Gastroesophageal sphincter (tissue), 4 donors: ENCODE measurements around the gene TMEM220. TPM values are rescaled to one million over a fixed set of nuclear protein-coding genes. Genes with fewer than 3 reads are reported as not detected.

Source experiments
- ATAC-seq: fragments of 150-250 bp; one replicate; pipeline ENCODE4 v1.9.1; 2016; ENCODE audit warnings: mild to moderate bottlenecking, moderate library complexity
- H3K27ac ChIP-seq, 4 donors: fragments of 200-600 bp; sonication (generic) in 3 of 4; 1 replicate in 3 of 4; 2 replicates in 1 of 4; pipeline ENCODE4 v1.5.1; 2016 to 2019
- H3K27me3 ChIP-seq: fragments of 200-600 bp; sonication (generic); one replicate; pipeline ENCODE4 v1.5.1; 2019
- H3K36me3 ChIP-seq, 2 donors: fragments of 200-600 bp; sonication (generic); one replicate each; pipeline ENCODE4 v1.5.1; 2019; ENCODE audit warnings: control low read depth in 1 of 2
- H3K4me1 ChIP-seq, 3 donors: fragments of 200-600 bp; sonication (generic); 1 replicate in 2 of 3; 2 replicates in 1 of 3; pipeline ENCODE4 v1.5.1; 2016 to 2019; ENCODE audit warnings: control low read depth in 2 of 3
- H3K4me3 ChIP-seq, 2 donors: fragments of 200-600 bp; sonication (generic); one replicate each; pipeline ENCODE4 v1.5.1; 2019; ENCODE audit warnings: mild to moderate bottlenecking in 1 of 2, moderate library complexity in 1 of 2
- H3K9me3 ChIP-seq, 3 donors: fragments of 200-600 bp; sonication (generic); one replicate each; pipeline ENCODE4 v1.5.1; 2017 to 2019; ENCODE audit warnings: control low read depth in 2 of 3
- EP300 ChIP-seq: sonication (generic); formaldehyde crosslinking; IDR thresholded peaks from one replicate; pipeline ENCODE4 v1.6.1; 2017; ENCODE audit warnings: antibody characterized with exemption, mild to moderate bottlenecking
- POLR2A ChIP-seq, 2 donors: fragments of 450-650 bp; IDR thresholded peaks; one replicate each; pipeline ENCODE4 v1.6.1; 2017; ENCODE audit warnings: antibody characterized with exemption in 2 of 2, mild to moderate bottlenecking in 2 of 2, moderate library complexity in 1 of 2
- POLR2AphosphoS5 ChIP-seq: sonication (generic); formaldehyde crosslinking; IDR thresholded peaks from one replicate; pipeline ENCODE4 v1.6.1; 2017; ENCODE audit warnings: antibody characterized with exemption
- WGBS, 2 donors: methylation state at CpG; one replicate each; pipeline ENCODE4 v1.1.5; 2018; ENCODE audit warnings: low coverage in 1 of 2; 5-methylcytosine and 5-hydroxymethylcytosine counted together
- total RNA-seq, 4 donors: library from RNA; depleted of rRNA; stranded (reverse); fragments of >200 nt; gene quantifications; one replicate each; pipeline ENCODE4 v1.1.0, GENCODE V29; 2016
- TF ChIP-seq, protein P1 (sequence below), 4 experiments: fragments of 200-600 bp in 2 of 4; fragments of 450-650 bp in 2 of 4; sonication (generic) in 1 of 4; IDR thresholded peaks; one replicate each; pipeline ENCODE4 v1.5.1; 2017 to 2019; ENCODE audit warnings: antibody characterized with exemption in 4 of 4, mild to moderate bottlenecking in 2 of 4, moderate library complexity in 2 of 4

TMEM220 gene
- total RNA-seq, 4 donors from 2014 or later = 9.4 to 18.3 (median 15.6) TPM

- H3K4me1 ChIP-seq = no peaks in the 10 kb centered on the region
- H3K4me3 ChIP-seq = no peak overlapping the region
- no peak for TF ChIP-seq POLR2A (IDR thresholded peaks at IDR 0.05)
- peaks cover 0 to 25% of the 10 kb centered on the region in 2 donors for H3K36me3 ChIP-seq
- no peaks in the 10 kb centered on the region for H3K27me3 ChIP-seq
- 86 to 89% methylated on average over 1 to 4 of the region's 4 CpGs for WGBS, 2 donors
- H3K9me3 ChIP-seq = peaks cover 0 to 26% (median 0%) of the 10 kb centered on the region in 3 donors
- no peak overlapping the region for H3K27ac ChIP-seq
- ATAC-seq = no peak
These were observed 37.4 kb upstream of the TMEM220 start for GRCh38 chr17:10767232-10767631.

- H3K9me3 ChIP-seq = peaks cover 0 to 11% (median 0%) of the 10 kb centered on the region in 3 donors
- ATAC-seq = no peak
- H3K27ac ChIP-seq = no peak overlapping the region
- 100% methylated on average over 1 of the region's 1 CpG for WGBS, 2 donors
- TF ChIP-seq EP300 = no peak
- no peak for TF ChIP-seq POLR2AphosphoS5
- TF ChIP-seq, protein P1, sequence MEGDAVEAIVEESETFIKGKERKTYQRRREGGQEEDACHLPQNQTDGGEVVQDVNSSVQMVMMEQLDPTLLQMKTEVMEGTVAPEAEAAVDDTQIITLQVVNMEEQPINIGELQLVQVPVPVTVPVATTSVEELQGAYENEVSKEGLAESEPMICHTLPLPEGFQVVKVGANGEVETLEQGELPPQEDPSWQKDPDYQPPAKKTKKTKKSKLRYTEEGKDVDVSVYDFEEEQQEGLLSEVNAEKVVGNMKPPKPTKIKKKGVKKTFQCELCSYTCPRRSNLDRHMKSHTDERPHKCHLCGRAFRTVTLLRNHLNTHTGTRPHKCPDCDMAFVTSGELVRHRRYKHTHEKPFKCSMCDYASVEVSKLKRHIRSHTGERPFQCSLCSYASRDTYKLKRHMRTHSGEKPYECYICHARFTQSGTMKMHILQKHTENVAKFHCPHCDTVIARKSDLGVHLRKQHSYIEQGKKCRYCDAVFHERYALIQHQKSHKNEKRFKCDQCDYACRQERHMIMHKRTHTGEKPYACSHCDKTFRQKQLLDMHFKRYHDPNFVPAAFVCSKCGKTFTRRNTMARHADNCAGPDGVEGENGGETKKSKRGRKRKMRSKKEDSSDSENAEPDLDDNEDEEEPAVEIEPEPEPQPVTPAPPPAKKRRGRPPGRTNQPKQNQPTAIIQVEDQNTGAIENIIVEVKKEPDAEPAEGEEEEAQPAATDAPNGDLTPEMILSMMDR (IDR thresholded peaks at IDR 0.05) = no peak
- no peak for TF ChIP-seq POLR2A (IDR thresholded peaks at IDR 0.05)
- H3K4me3 ChIP-seq = no peak overlapping the region
- H3K27me3 ChIP-seq = no peaks in the 10 kb centered on the region
- no peaks in the 10 kb centered on the region for H3K4me1 ChIP-seq
- H3K36me3 ChIP-seq = peaks cover 0 to 21% of the 10 kb centered on the region in 2 donors
These were observed 32.2 kb upstream of the TMEM220 start for GRCh38 chr17:10762037-10762436.

DNA sequence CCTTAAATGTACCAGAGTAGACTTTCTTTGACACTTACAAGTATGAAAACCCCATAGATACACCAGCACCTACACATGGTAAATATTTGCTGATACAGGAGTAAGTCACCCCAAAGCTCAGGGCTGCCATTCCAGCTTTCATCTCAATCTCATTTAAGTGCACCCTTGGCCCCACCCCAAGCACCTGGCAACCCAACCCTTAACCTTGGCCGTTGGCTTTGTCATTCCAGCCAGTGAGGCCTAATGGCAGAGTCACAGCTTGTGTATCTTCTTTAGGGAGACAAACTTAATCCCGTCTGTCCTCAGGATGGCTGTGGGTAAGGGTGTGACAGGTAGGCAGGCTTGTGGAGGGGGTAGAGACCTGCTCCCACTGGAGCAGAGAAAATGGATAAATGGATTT lies 31.5 kb upstream of the TMEM220 start:
- Histone ChIP-seq H3K27ac (no peak overlapping the region), H3K27me3 (no peaks in the 10 kb centered on the region), H3K4me1 (no peaks in the 10 kb centered on the region), H3K9me3 (peaks cover 0 to 9% (median 0%) of the 10 kb centered on the region in 3 donors), H3K36me3 (peaks cover 0 to 13% of the 10 kb centered on the region in 2 donors), H3K4me3 (no peak overlapping the region)
- TF ChIP-seq POLR2A (IDR thresholded peaks at IDR 0.05) = no peak
- 67% methylated on average over 2 of the region's 2 CpGs; no CpG with 5 or more reads in 1 of the 2 donors for WGBS, 2 donors
- no peak for ATAC-seq

DNA sequence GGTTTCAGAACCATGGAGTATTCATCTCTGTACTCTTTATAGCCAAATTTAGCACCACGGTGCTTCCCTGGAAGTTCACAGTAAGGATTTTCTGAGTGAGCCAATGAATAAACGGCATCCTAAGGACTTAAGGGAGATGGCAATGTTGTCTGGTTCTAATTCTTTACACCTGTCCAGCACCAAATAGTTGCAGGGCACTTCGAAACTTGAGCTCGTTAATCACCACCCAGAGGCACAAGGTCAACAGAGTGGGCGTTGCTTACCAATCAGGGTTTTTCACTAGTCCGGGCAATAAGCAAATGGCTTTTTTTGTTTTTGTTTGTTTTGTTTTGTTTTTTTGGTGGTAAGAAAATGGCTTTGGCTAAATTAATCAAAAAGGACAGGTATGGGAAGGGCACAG lies 28.2 kb upstream of the TMEM220 start:
- Histone ChIP-seq H3K4me1 (no peaks in the 10 kb centered on the region), H3K36me3 (peaks cover 0 to 6% of the 10 kb centered on the region in 2 donors), H3K27me3 (no peaks in the 10 kb centered on the region), H3K27ac (no peak overlapping the region), H3K4me3 (no peak overlapping the region), H3K9me3 (no peaks in the 10 kb centered on the region)
- TF ChIP-seq, protein P1 (IDR thresholded peaks at IDR 0.05) = no peak
- TF ChIP-seq POLR2A (IDR thresholded peaks at IDR 0.05) = no peak
- no peak for TF ChIP-seq POLR2AphosphoS5
- no peak for TF ChIP-seq EP300
- 79 to 93% methylated on average over 6 of the region's 6 CpGs for WGBS, 2 donors
- no peak for ATAC-seq

- Histone ChIP-seq H3K27ac (no peak overlapping the region), H3K4me3 (no peak overlapping the region), H3K4me1 (no peaks in the 10 kb centered on the region), H3K36me3 (peaks cover 0 to 6% of the 10 kb centered on the region in 2 donors), H3K27me3 (no peaks in the 10 kb centered on the region), H3K9me3 (no peaks in the 10 kb centered on the region)
- TF ChIP-seq POLR2AphosphoS5 (no peak), EP300 (no peak)
- no peak for ATAC-seq
- 45 to 58% methylated on average over 2 of the region's 2 CpGs for WGBS, 2 donors
These were observed 27.8 kb upstream of the TMEM220 start for GRCh38 chr17:10757647-10758046.

- H3K4me1 ChIP-seq = no peaks in the 10 kb centered on the region
- peaks cover 0 to 6% of the 10 kb centered on the region in 2 donors for H3K36me3 ChIP-seq
- 29 to 45% methylated on average over 1 of the region's 6 CpGs for WGBS, 2 donors
- no peaks in the 10 kb centered on the region for H3K27me3 ChIP-seq
- no peak overlapping the region for H3K4me3 ChIP-seq
- no peak for ATAC-seq
- H3K27ac ChIP-seq = no peak overlapping the region
- no peaks in the 10 kb centered on the region for H3K9me3 ChIP-seq
- TF ChIP-seq EP300 (no peak), POLR2AphosphoS5 (no peak), POLR2A (IDR thresholded peaks at IDR 0.05) (no peak)
- TF ChIP-seq, protein P1 (IDR thresholded peaks at IDR 0.05) = no peak
These were observed 27.2 kb upstream of the TMEM220 start for GRCh38 chr17:10757067-10757466.
